IPS-18c (cell line): ENCODE results near the gene MAP4K1.

ENCODE experiments used
- H3K4me3 ChIP-seq: 2 replicates; pipeline ENCODE4 v1.7.0; 2013; ENCODE audit warnings: low read depth, mild to moderate bottlenecking, low read length, moderate library complexity; ENCODE audit not compliant: insufficient read depth
- H3K9me3 ChIP-seq: one replicate; pipeline ENCODE4 v1.6.1; 2013; ENCODE audit warnings: mild to moderate bottlenecking, low read length, moderate library complexity; ENCODE audit not compliant: control insufficient read depth, insufficient read depth

Gene MAP4K1

DNA sequence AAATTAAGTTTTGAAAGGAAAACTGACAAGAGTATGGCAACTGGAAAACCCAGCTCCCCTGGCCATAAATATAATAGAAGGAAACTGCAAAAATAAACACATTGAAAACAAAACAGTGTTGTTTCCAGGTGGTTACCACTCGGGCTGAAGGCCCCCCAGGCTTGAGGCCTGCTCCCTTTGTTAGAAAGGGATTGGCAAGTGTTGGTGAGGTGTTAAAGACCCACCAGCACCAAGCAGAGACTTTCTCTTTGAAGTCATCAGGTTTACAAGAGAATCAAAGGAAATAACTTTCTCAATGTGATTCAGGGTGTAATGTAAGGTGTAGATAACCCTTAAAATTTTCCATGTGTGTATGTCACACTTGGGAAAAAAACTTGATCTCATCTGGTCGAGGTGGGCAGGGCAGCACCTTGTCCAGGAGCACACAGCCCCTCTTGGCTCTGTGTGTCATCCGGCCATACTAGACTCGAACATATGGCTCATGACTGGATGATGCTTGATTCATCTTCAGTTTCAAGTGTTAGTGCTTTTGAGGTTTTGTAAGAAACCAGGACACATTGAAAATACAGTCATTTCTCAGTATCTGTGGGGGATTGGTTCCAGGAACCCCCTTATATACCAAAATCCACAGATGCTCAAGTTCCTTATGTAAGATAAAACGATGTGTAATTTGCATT lies 37.5 kb upstream of the MAP4K1 start:
- Histone ChIP-seq H3K9me3 (no peaks in the 10 kb centered on the region), H3K4me3 (no peak overlapping the region)

GRCh38 chr19:38654628-38655055 lies 36.9 kb upstream of the MAP4K1 start:
- Histone ChIP-seq H3K9me3 (no peaks in the 10 kb centered on the region), H3K4me3 (no peak overlapping the region)

- Histone ChIP-seq H3K9me3 (no peaks in the 10 kb centered on the region), H3K4me3 (no peak overlapping the region)
Measured at GRCh38 chr19:38653028-38653571, 35.3 kb upstream of the MAP4K1 start.

GRCh38 chr19:38650911-38651584 lies 33.3 kb upstream of the MAP4K1 start:
- Histone ChIP-seq H3K9me3 (no peaks in the 10 kb centered on the region), H3K4me3 (0 out of 2 replicates have a peak overlapping the region, but pooled peaks have one; percentile 15)

GRCh38 chr19:38650172-38650775 lies 32.5 kb upstream of the MAP4K1 start:
- Histone ChIP-seq H3K9me3 (no peaks in the 10 kb centered on the region), H3K4me3 (peak overlapping the region; percentile 95)

DNA sequence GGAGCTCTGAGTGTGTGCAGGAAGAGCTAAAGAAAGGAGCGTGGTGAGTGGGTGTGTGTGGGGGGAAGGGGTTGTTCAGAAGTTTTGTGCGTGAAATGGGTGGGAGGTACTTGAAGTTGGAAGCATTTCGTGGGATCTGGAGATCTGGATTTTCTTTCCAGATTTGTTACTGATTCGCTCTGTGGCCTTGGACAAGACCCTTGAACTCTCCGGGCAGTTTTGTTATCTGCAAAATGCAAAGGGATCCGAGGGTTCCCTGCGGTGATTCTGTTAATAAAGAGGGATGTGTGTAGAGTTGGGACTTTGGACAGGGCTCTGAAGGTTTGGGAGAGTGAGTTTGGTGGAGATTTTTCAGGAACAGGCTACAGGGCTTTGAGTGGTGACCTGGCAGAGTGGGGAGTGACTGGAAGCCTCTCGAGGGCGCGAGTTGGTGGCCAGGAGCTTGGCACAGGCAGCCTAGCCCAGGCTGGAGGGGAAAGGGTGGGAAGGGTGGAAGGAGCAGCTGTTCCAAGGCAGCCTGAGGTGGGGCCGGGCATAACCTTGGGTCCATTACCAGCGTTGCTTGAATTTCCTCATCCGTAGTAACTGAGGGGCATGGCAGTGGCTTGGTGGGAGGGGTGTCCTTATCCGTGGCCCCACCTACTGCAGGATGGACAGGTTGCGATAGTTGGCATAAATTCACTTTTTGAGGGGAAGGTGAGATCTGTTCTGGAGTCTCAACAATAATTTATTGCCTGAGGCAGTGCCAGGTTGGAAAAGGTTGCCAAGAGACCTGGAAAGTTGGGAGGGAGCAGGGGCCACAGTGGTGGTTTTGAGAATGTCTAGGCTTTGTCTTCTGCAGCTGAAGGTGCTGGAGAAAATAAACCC lies 31.8 kb upstream of the MAP4K1 start:
- Histone ChIP-seq H3K4me3 (peak overlapping the region; percentile 95), H3K9me3 (no peaks in the 10 kb centered on the region)

- peak overlapping the region; percentile 95 for H3K4me3 ChIP-seq
- H3K9me3 ChIP-seq, result no peaks in the 10 kb centered on the region
Measured at GRCh38 chr19:38648769-38649304, 31.1 kb upstream of the MAP4K1 start.

- H3K9me3 ChIP-seq, result no peaks in the 10 kb centered on the region
- peak overlapping the region; percentile 95 for H3K4me3 ChIP-seq
Measured at GRCh38 chr19:38647966-38648768, 30.4 kb upstream of the MAP4K1 start.

DNA sequence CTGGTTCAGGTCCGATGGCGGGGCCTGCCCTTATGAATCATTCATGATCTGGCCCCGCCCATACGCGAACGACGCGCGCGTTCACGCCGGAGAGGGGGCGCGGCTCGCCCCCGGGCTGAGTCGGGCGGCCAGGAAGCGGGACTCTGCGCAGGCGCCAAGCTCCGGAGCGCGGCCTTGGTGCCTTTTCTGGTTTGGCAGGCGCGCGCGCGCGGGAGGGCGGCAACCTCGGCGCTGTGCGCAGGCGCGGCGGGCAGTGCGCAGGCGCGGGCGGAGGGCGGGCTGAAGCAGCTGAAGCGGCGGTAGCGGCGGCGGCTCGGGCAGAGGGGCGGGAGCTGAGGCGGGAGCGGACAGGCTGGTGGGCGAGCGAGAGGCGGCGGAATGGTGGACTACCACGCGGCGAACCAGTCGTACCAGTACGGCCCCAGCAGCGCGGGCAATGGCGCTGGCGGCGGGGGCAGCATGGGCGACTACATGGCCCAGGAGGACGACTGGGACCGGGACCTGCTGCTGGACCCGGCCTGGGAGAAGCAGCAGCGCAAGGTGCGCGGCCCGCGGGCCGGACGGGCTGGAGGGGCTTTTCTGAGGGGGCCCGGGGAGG lies 29.7 kb upstream of the MAP4K1 start, which contains the start of gene ACTN4:
Gene ACTN4, plus strand, starts transcription at position 282 of the 598 bp plus-strand sequence. Its CDS starts 97 bp downstream, at position 379.
- Histone ChIP-seq H3K4me3 (peak within 1 kb of the TSS; percentile 95), H3K9me3 (no peaks in the 10 kb centered on the region)

- H3K4me3 ChIP-seq, result no peak overlapping the region
- H3K9me3 ChIP-seq, result no peaks in the 10 kb centered on the region
Measured at GRCh38 chr19:38644719-38645118, 27.0 kb upstream of the MAP4K1 start.

DNA sequence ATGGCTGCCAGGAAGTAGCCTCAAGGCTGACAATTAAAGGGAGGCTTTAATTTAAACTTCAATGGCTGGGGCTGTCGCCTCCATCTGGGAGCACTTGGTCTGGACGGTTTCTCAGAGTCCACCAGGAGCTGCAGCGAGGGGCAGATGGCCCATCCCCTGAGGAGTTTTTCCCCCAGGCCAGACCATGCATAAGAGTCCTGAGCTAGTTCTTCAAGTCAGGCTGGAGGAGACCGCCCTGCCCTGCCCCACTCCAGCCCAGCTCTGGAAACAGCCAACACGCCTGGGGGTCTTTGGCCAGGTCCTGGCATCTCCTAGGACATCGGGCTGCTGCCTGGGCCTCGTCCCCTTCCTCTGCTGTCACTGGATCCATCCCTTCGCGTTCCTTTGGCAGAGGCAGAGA lies 24.4 kb upstream of the MAP4K1 start:
- H3K9me3 ChIP-seq, result no peaks in the 10 kb centered on the region
- no peak overlapping the region for H3K4me3 ChIP-seq

- no peak overlapping the region for H3K4me3 ChIP-seq
- H3K9me3 ChIP-seq, result no peaks in the 10 kb centered on the region
Measured at GRCh38 chr19:38640368-38640767, 22.6 kb upstream of the MAP4K1 start.

GRCh38 chr19:38639679-38640078 lies 21.9 kb upstream of the MAP4K1 start:
- Histone ChIP-seq H3K4me3 (no peak overlapping the region), H3K9me3 (no peaks in the 10 kb centered on the region)

GRCh38 chr19:38638461-38638860 lies 20.7 kb upstream of the MAP4K1 start:
- no peak overlapping the region for H3K4me3 ChIP-seq
- H3K9me3 ChIP-seq, result no peaks in the 10 kb centered on the region

DNA sequence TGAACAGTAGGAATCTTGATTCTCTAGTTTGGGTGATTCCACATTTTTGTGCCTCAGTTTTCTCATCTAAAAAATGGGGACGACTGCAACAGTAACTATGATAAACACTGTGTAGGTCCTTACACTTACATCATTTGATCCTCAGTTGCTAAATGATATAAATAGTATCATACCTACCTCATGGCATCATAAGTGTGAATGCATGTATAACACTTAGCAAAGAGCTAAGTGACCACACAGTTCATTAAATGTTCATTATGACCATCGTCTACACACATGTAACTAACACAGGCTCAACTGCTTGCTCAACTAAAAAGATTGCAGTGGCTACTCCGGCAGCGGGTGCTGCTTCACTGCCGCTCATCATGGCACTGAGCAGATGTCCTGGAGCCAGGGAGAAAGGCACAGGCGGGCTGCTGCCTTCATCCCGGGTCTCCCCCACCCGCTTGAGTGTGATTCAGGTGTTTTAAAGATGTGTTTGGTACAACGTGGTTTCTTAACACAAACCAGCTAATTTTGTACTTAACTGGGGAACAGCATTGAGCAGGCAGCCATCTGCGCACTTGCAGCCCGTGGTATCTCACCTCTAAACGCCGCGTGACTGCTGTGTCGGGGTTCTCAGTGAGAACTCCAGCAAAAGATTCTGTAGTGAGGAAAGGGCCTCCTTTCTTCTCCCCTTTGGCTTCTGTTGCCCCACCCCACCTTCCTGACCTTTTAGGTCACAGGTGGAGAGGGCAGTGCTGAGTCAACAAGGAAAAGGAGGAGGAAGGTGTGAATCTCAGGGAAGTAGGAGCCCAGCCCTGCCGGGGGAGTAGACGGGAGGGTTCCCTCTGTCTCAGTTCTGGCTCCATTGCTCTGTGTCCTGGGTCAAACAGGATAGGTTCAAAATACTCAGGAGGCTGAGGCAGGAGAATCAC lies 18.0 kb upstream of the MAP4K1 start:
- no peak overlapping the region for H3K4me3 ChIP-seq

More for the DNA sequence above, 18.0 kb upstream of the MAP4K1 start:
- no peaks in the 10 kb centered on the region for H3K9me3 ChIP-seq
